Suppressor macrophage treated with lipopolysaccharide for 4 hours (primary cell): ENCODE measurements around the gene FGF1.
A peak's percentile ranks its signal among the peaks of the same experiment; 100 is the strongest.
"Not testable (repeated sequence)": the region's sequence is repeated elsewhere in the genome, so short reads cannot be mapped to it uniquely, and the experiment has no call there.

Source experiments
- DNase-seq: peaks from one replicate; pipeline ENCODE4 v3.0.0-alpha.2; 2020

FGF1 gene

DNA sequence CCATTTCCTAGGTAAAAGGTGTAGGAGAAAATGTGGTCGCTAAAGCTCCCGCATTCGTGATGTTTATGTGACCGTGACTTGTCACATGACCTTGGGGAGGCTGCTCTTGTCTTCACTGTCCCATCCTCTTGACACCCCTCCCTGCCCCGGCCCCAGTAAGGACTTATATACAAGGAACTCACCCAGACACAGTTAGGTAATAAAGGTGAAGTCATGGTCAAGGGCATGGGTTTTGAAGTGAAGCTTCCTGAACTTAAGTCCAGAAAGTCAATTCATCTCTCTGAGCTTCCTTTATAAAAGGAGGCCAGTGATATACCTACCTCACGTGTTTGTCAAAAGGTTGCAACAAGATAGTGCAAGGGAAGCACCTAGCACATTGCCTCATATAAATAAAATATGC lies 17.6 kb downstream of the FGF1 start:
- no peak for DNase-seq

DNA sequence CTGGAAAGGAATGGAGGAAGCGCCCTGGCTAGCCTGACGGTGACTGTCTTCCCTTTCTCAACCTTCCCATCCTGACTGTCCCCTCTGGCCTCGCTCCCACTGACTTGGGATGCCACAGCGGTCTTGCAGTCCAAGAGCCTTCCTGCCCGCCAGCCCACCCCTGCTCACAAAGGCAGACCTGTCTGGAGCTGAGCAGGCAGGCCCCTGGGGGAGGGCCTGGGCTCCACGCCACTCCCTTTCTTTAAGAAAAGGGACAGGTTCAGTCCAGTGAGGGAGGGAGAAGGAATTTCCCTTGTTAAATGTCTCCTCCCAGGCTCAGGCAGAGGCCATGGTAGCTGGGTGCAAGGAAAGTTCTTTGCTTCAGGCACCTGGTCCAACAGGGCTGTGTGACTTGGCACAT lies 18.1 kb downstream of the FGF1 start:
- DNase-seq: no peak

DNA sequence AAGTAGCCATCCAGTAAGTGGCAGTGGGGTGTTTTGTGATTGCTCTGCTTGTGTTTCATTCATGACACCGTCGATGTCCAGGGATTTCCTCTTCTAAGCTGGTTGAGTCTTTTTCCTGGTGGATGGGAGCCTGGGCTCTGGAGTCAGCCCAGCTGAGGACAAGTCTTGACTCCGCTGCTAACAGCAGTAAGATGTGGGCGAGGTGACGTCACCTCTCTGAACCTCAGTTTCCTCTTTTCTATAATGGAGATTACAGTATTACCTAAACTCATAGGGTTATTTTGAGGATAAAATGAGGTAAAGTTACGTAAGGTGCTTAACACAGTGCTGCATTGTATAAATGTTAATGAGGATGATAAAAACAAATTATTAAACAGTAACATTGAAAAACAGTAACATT lies 21.3 kb downstream of the FGF1 start:
- DNase-seq: peak; percentile 80

DNA sequence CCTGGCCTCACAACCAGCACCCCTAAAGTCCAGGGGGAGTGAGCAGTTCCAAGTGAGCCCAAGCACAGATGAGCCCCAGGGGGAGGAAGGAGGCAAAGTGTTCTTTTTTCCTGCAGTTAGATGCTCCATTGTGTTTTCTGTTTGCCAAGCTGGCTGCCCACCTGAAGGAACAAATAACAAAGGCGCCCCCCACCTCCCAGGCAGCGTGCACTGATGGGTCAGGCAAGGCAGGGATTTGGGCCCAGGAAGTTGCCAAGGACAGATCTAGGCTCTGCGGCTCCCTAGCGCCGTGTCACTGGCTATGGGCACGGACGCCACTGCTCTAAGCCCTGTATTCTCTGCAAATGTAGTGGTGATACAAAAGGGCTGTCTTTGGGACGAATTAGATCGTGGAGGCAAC lies 21.8 kb downstream of the FGF1 start:
- no peak for DNase-seq

DNA sequence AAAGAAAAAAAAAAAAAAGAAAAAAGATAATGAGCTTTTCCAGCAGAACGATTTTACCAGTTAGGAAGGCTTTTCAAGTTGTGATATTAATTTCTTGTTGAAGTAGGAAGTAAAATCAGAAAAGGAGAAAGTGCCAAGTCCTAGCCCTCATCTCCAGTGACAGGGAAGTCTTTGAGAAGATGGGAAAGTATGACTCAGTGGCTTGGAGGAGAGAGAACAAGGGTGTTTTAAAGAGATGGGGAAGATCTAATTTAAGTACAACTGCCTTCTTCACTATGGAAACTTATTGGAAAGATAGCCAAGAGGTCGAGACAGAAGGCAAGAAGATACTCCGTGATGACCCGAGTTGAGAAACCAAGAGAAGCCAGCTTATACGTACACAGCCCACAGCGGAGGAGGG lies 22.6 kb downstream of the FGF1 start:
- DNase-seq: peak; percentile 35

DNA sequence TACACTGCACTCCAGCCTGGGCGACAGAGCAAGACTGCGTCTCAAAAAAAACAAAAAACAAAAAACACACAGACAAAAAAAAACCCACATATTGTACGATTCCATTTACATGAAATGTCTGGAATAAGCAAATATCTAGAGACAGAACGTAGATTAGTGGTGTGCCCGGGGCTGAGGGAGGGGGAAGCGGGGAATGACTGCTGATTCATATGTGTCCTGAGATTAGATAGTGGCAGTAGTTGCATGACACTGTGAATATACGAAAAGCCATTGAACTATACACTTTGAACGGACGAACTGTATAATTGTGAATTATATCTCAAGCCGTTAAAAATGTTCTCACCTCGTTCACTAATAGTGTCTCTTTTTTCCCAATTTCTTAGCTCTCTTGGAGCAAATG lies 23.9 kb downstream of the FGF1 start:
- no peak for DNase-seq

DNA sequence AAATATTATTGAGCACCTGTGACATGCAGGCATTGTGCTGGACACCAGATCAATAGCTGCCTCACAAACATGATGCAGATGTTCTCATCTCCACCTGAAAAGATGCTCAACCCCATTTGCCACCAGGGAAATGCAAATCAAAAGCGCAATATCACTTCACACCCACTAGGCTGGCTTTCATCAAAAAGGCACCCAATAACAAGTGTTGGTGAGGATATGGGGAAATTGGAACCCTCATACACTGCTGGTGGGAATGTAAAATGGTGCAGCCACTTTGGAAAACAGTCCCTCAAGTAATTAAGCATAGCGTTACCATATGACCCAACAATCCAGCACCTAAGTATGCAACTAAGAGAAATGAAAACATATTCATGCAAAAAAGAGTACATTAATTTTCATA lies 24.7 kb downstream of the FGF1 start:
- no peak for DNase-seq

DNA sequence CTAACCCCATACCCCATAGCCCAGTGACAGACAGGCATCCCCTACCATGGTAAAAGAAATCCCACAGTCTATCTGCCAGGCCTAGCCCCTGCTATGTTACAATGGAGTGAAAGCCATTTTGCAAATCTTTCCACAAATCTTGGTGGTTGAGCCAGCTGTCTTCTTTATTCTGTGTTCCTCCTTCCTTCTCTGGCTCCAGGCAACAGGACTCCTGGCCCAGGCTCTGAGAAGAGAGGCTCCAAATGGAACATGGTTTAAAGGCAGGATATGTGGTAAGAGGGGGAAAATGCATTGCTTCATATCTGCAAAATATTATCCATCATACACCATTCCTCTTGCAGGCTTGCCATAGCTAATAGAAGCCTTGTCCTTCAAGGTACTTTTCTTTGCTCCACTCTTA lies 25.2 kb downstream of the FGF1 start:
- no peak for DNase-seq

DNA sequence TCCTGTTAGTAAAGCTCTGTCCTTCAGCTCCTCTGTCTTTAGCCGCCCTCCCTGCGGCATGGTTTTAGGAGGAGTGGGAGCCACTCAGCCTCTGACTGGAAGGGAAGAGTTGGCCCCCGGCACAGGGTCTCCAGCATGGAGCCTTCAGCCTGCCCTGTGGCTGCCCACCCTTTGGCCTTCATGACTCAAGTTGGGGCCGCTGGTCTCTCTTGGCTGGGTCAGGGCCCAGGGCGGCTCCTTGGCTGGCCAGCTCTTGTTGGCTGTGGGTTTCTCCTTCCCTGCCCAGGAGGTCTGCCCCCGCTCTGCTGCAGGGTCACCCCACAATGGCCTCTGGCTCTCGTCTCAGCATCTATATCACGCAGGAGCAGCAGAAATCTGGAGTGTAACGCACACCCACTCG lies 25.7 kb downstream of the FGF1 start:
- no peak for DNase-seq

DNA sequence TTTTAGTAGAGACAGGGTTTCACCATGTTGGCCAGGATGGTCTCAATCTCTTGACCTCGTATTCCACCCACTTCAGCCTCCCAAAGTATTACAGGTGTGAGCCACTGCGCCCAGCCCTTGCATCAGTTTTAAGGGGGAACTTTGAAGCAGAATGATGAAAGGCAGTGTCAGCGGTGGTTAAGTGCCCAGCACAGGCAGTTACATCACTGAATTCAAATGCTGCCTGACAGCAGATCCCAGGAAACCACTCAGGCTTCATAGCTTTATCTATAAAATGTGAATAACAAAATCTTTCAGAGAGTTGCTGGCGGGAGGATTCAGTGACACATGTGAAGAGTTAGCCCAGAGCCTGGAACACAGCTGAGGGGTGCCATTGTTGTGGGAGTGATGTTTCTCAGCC lies 26.5 kb downstream of the FGF1 start:
- no peak for DNase-seq

DNA sequence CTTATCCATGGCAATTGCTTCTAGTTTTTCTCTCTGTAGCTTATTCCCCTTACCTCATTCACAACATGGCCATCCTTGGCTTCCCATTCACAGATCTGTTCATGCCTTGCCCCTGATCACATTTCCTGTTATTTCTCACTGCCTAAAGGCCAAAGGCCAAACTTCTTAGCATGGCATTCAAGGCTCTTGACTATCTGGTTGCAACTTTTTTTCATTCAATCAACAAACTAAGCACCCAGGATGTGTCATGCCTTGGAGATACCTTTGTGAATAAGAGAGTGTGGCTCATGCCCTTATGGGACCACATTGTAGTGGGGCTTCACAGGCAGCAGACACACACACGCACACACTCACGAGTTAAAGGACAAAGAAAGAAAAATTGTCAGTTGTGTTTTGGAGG lies 27.6 kb downstream of the FGF1 start:
- no peak for DNase-seq

DNA sequence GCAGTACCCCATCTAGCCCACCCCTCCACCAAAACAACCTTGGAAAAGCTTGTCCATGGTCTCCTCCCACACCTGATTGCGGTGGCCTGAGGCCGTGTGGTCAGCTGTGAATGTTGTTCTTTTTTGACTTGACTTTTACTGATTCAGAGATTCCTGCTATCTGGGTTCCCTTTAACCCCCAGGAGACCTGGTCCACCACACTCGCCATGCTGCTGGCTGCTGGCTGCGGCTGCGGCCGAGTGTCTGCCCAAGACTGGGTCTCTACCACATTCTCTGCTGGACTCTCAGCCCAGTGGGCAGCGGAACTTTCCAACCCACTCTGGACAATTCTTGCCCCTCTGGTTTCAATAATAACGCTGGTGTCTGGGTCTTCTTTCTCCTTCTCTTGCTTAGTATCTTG lies 28.4 kb downstream of the FGF1 start:
- no peak for DNase-seq

DNA sequence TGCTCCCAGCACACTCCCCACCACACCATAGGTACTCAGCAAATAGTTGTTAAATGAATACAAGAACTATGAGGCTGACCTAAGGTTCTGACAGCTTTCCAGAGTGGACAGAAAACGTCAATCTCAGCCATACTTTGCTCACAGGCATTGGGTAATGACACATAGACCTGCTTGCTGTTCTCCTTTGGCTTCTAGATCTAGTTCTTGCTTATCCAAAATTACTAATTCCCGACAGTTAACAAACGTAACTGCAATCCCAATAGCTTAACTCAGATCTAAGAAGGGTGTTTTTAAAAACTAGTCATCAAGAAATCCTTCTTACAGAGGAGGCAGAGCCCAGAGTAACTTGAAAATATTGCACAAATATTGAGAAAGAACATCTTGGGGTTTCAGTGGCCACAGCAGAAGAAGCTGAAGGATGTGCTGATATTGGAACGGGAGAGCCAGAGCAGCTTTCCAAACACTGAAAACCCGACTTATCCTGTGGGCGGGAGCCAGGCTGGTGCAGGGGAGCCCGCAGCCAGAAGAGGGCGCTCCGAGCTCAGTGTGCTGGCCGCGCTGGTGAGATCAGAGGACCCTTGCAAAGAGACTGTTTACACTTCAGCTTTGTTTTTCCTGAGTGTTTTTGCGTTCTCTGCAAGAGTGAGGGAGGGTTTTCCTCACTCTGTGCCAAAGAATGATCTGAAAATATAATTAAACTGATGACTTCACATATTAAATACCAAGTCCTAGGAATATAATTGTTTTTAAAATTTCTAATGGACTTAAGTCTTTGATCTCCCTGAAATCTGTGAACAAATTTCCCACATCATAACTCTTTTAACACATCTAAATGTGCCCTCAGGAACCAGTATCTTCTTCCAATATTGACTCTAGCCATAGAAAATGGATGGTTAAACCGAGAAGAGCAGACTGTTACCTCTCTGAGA lies 30.3 kb downstream of the FGF1 start:
- peak; percentile 83 for DNase-seq

DNA sequence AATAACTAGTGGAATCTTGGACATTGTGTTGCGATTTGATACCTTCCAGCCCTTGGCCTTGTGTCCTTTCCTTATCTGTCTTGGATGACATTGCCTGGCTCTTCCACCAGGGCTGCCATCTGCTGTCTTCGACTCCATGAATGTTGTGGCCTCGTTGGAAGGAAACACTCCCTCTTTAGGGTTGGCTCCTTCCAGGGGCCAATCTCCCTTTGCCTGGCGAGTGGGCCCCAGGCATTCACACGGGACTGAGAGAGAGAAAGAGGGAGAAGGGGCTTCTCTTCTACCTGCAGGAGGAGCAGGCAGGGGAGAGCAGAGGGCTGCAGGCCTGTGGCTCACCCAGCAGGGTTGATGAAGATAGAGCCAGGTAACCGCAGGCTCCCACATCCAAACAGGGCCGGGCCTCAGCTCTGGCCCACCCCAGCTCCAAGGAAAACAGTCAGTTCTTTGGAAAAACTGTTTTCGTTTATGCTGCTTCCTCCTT lies 31.3 kb downstream of the FGF1 start:
- no peak for DNase-seq

DNA sequence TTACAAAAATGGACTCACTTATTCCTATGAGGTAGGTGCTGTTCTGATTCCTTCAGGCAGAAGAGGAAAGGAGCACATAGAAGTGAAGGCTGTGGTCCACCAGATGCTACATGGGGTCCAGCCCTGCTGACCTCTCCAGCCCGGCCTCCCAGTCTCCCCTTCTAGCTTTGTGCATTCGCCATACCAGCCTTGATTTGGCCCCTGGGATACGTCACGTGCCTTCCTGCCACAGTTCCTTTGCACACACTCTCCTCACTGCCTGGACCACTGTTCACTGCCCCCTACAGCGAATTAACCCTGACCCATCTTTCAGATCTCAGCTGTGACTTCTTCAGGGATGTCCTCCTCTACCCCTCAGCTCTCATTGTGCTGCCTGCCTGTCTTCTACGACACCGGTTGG lies 32.6 kb downstream of the FGF1 start:
- no peak for DNase-seq

DNA sequence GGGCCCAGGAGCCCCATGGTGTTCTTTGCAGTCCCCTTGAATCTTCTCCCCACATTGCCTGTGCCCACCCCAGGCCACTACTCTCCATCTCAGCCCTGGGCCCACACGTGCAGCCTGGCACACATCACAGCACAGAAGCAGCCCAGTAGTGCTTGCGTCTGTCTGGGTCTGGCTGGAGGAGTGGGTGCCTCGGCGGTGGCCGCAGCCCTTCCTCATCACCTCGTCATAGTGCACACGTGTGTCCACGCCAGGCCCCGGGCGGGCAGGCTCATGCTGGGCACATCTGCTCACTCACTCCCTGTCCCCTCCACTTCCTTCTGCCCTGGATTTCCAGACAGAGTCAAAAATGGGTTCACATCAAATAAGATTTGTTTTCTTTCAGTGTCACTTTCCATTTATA lies 33.3 kb downstream of the FGF1 start:
- DNase-seq: no peak

DNA sequence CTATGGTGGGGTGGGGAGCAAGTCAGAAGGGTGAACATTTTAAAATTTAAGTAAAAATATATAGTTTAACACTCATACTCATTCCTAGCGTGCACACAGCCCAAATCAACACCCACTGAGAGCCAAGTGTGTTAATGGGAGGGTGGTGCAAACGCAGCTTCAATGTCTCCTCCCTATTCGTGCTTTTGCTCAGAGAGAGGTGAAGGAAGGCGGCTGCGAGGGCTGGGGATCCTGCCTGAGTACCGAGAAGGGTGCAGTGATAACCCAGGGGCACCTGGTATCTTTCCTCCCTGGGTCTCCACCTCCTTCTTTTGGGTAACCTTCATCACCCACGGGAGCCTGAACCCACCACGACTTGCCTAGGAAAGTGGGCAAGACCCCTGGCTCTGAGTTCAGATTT lies 35.0 kb downstream of the FGF1 start:
- no peak for DNase-seq

DNA sequence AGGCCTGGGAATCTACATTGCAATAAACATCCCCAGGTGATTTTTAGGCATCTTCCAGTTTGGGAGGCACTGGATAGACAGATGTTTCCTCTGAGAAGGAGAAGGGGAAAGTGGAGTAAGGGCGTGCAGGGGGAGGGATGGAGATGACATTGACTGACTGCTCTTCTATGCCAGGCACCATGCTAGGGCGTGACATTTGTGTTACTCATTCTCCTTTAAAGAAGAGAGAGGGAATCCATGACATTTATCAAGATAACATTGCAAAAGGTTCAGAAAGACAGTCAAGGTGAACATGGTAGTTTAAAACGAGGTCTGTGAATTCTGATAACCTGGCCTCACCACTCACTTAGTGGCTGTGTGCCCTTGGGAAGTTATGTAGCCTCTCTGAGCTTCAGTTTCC lies 35.8 kb downstream of the FGF1 start:
- no peak for DNase-seq

DNA sequence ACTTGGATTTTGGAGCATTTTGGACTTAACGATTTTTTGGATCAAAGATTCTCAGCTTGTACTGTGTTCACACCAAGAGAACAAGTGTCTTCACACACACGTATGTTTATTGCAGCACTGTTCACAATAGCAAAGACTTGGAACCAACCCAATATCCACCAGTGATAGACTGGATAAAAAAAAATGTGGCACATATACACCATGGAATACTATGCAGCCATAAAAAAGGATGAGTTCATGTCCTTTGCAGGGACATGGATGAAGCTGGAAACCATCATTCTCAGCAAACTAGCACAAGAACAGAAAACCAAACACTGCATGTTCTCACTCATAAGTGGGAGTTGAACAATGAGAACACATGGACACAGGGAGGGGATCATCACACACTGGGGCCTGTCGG lies 37.8 kb downstream of the FGF1 start:
- not testable (repeated sequence) for DNase-seq

DNA sequence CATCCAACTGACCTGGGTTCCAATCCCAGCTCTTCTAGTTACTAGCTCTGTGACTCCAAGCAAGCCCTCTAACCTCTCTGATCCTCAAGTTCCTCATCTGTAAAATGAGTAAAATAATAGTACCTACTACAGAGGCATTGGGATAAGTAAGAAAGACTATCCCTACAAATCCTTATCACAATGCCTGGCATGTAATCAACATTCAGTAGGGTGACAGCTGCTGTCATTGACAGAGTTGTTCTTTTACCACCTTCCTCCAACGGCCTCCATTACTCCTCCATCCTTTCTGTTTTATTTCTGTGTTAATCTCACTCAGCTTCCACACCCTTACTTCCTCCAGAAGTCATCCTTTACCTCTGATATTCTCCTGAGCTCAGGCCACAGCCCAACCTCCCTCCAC lies 40.4 kb downstream of the FGF1 start:
- no peak for DNase-seq

DNA sequence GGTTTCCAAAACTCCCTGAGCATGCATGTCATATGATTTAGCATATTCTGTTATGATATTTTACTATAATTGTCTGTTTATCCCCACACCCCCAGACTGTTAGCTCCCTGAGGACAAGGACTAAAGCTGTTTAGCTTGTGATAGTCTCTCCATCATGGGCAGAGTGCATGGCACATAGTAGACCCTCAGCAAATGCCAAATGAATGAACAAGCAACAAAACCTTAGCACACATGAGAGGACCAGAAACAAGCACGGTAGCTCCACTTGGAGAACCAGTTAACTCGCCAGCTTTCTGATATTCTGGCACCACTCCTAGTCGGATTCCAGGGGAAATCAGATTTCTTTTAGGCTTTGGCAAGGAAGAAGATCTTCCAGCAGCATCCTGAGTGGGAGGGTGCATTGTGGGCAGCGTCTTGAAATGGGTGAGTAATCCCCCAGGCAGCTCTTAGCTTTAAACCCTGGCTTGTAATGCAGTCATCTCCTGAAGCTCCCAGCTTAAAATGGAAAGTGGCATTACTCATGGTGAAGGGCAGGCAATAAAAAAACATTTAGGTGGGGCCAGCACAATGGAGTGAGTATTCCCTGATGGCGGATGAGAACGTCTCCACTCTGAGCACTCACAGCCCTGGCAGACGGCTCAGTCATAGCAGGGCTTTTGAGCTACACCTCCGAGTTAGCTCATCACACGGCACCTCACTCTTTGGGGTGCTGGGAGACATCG lies 41.1 kb downstream of the FGF1 start:
- DNase-seq: peak; percentile 9

DNA sequence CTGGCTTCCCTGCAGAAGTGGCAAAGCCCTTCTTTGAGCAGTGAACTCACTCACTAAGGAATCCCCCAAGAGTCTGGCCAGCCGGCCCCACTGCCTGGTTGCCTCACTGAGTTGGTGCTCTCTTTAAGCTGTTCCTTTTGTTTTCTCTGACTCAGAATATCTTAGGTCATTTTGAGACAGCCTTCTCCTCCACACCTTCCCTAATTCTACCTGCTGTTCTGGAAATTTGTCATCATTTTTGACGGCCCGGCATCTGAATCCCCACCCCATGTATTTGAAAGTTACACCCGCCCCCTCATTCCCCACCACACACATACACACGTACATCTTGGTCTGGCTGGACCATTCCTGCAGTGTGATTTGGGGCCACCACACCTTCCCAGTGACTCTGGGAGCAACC lies 41.8 kb downstream of the FGF1 start:
- DNase-seq: no peak

DNA sequence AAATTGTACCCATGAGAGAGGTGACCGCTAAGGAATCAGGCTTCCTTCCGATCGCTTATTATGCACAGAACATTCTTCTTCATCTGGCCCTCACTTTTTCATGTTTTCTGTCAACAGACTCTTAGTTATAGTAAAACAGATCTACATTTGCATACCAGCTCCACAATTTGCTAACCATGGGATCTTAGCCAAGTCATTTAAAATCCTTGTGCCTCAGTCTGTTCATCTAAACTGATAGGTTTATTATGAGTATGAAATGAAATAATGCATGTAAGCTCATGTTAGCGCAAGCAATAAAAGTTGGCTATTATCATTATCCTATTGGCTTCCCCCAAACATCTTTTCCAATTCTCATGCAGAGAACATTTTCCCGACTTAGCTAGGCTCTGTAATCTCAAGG lies 42.3 kb downstream of the FGF1 start:
- no peak for DNase-seq

DNA sequence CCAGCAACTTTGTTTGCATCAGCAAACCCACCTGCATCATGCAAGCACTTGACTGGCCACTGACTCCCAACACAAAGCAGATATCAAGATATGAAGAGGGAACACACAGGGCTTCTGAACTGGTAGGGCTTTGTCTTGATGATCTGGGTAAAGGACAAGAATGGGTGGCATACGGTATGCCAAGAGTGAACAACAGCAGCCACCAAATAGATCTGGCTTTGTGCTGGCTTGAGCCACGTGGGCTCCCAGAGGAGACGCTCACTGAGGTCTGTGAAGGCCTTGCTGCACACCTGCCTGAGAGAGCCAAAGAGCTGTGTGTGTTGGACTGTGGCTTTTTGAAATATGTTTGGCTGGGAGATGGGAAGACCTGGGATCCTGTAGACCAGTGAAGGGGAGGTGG lies 43.5 kb downstream of the FGF1 start:
- no peak for DNase-seq
